ENCODE data around the gene IFI27L2.
A peak's percentile ranks its signal among the peaks of the same experiment; 100 is the strongest.
"Not testable (repeated sequence)": the region's sequence is repeated elsewhere in the genome, so short reads cannot be mapped to it uniquely, and the experiment has no call there.

Gene IFI27L2

GRCh38 chr14:94129111-94129757 is at the start of gene IFI27L2:
Gene IFI27L2, minus strand, starts transcription at chr14:94129604. Its CDS starts 40 bp downstream, at chr14:94129564.
- DNase-seq, result peak; percentile 90

GRCh38 chr14:94177806-94178205 is 48.4 kb upstream of the IFI27L2 start:
- DNase-seq, result no peak

- DNase-seq, result no peak
These were observed 47.4 kb upstream of the IFI27L2 start for GRCh38 chr14:94176808-94177207.

GRCh38 chr14:94175747-94176146 is 46.3 kb upstream of the IFI27L2 start:
- DNase-seq, result no peak

- DNase-seq, result no peak
These were observed 45.8 kb upstream of the IFI27L2 start for GRCh38 chr14:94175011-94175745.

- DNase-seq, result no peak
These were observed 45.2 kb upstream of the IFI27L2 start for GRCh38 chr14:94174604-94175010.

- peak; percentile 97 for DNase-seq
These were observed 44.6 kb upstream of the IFI27L2 start, which contains the start of gene PPP4R4 for GRCh38 chr14:94173885-94174603. Gene PPP4R4, plus strand, starts transcription at chr14:94174322. Its CDS starts 144 bp downstream, at chr14:94174466.

GRCh38 chr14:94173471-94173884 is 44.1 kb upstream of the IFI27L2 start:
- no peak for DNase-seq

GRCh38 chr14:94172545-94172944 is 43.1 kb upstream of the IFI27L2 start:
- DNase-seq, result no peak

GRCh38 chr14:94171208-94171607 is 41.8 kb upstream of the IFI27L2 start:
- DNase-seq, result no peak

GRCh38 chr14:94170136-94170535 is 40.7 kb upstream of the IFI27L2 start:
- no peak for DNase-seq

GRCh38 chr14:94165744-94166143 is 36.3 kb upstream of the IFI27L2 start:
- no peak for DNase-seq

GRCh38 chr14:94164685-94165431 is 35.5 kb upstream of the IFI27L2 start:
- DNase-seq, result no peak

GRCh38 chr14:94163796-94164195 is 34.4 kb upstream of the IFI27L2 start:
- DNase-seq, result no peak

- no peak for DNase-seq
These were observed 33.1 kb upstream of the IFI27L2 start for GRCh38 chr14:94162466-94162865.

GRCh38 chr14:94161981-94162380 is 32.6 kb upstream of the IFI27L2 start:
- no peak for DNase-seq

GRCh38 chr14:94161058-94161457 is 31.7 kb upstream of the IFI27L2 start:
- no peak for DNase-seq

- no peak for DNase-seq
These were observed 29.0 kb upstream of the IFI27L2 start for GRCh38 chr14:94158239-94158883.

GRCh38 chr14:94157197-94157596 is 27.8 kb upstream of the IFI27L2 start:
- DNase-seq, result no peak

- DNase-seq, result not testable (repeated sequence)
These were observed 26.7 kb upstream of the IFI27L2 start for GRCh38 chr14:94156143-94156542.

GRCh38 chr14:94153750-94154342 is 24.4 kb upstream of the IFI27L2 start:
- DNase-seq, result no peak

GRCh38 chr14:94152676-94153075 is 23.3 kb upstream of the IFI27L2 start:
- DNase-seq, result no peak

Data from NCI-H1105 (cell line).